ENCODE results near the gene GTPBP10.

GRCh38 chr7:90298145-90299038 is 48.1 kb upstream of the GTPBP10 start:
- TF ChIP-seq CTCF (IDR thresholded peaks at IDR 0.05), result peak in 5 of 7 experiments; percentile 27 to 51 (median 43)
- TF ChIP-seq POLR2A (IDR thresholded peaks at IDR 0.05), result no peak

Data from body of pancreas (tissue), 4 donors.